Fibroblast of villous mesenchyme (primary cell): ENCODE results near the gene STAC2. TPM values are rescaled to one million over a fixed set of nuclear protein-coding genes. Genes with fewer than 3 reads are reported as not detected.
A peak's percentile ranks its signal among the peaks of the same experiment; 100 is the strongest.

Experiments
- DNase-seq: peaks from one replicate; pipeline ENCODE4 v3.0.0-alpha.2; 2010; ENCODE audit warnings: low read depth
- H3K4me3 ChIP-seq: 2 replicates; pipeline ENCODE4 v1.5.1; 2011; ENCODE audit warnings: low read depth, mild to moderate bottlenecking, low read length
- CTCF ChIP-seq: IDR thresholded peaks from 2 replicates; pipeline ENCODE4 v1.5.1; 2012; ENCODE audit warnings: low read depth, mild to moderate bottlenecking, low read length; ENCODE audit not compliant: insufficient read depth
- total RNA-seq: library from RNA; depleted of rRNA; stranded (reverse); fragments of >200 nt; gene quantifications from 2 replicates; pipeline ENCODE4 v1.2.3, GENCODE V29; 2012

The STAC2 gene
- total RNA-seq = under 0.01 TPM in 1 of 2 replicates, not detected in the other

- TF ChIP-seq CTCF = no peak
- H3K4me3 ChIP-seq = peak within 1 kb of the TSS; percentile 50
- no peak for DNase-seq
Measured at GRCh38 chr17:39225308-39225958, at the start of gene STAC2. Gene STAC2, minus strand, starts transcription at chr17:39225945. Its CDS starts 443 bp downstream, at chr17:39225502.

- DNase-seq = peak; percentile 46
- no peak overlapping the region for H3K4me3 ChIP-seq
- TF ChIP-seq CTCF = no peak
Measured at GRCh38 chr17:39271546-39271945, 45.8 kb upstream of the STAC2 start.

GRCh38 chr17:39270923-39271322 is 45.2 kb upstream of the STAC2 start:
- H3K4me3 ChIP-seq = no peak overlapping the region
- peak; percentile 66 for DNase-seq
- peak; percentile 60 for TF ChIP-seq CTCF

- DNase-seq = no peak
- H3K4me3 ChIP-seq = no peak overlapping the region
- no peak for TF ChIP-seq CTCF
Measured at GRCh38 chr17:39264119-39264518, 38.4 kb upstream of the STAC2 start.

- peak; percentile 15 for TF ChIP-seq CTCF
- H3K4me3 ChIP-seq = no peak overlapping the region
- no peak for DNase-seq
Measured at GRCh38 chr17:39261286-39261685, 35.5 kb upstream of the STAC2 start.

GRCh38 chr17:39252788-39253460 is 27.2 kb upstream of the STAC2 start:
- no peak for TF ChIP-seq CTCF
- no peak for DNase-seq
- no peak overlapping the region for H3K4me3 ChIP-seq
